CD14-positive monocyte (primary cell): ENCODE results near the gene LRRC4C. TPM values are rescaled to one million over a fixed set of nuclear protein-coding genes. Genes with fewer than 3 reads are reported as not detected.

Experiments used
- DNase-seq, 3 donors: peaks; one replicate each; pipeline ENCODE4 v3.0.0-alpha.2; 2011 to 2022
- H2AFZ ChIP-seq: 2 replicates; pipeline ENCODE4 v1.6.0; 2012; ENCODE audit warnings: mild to moderate bottlenecking, low read depth, low read length, inconsistent platforms; ENCODE audit not compliant: insufficient read depth, poor library complexity, severe bottlenecking
- H3K27ac ChIP-seq, 2 donors: 1 replicate in 1 of 2; 2 replicates in 1 of 2; pipeline ENCODE4 v1.5.1; 2012 to 2013; ENCODE audit warnings: low read length in 2 of 2, control low read depth in 1 of 2, inconsistent platforms in 1 of 2, low read depth in 1 of 2, mild to moderate bottlenecking in 1 of 2
- H3K27me3 ChIP-seq, 2 donors: one replicate each; pipeline versions ENCODE4 v1.6.0 to v1.6.1; 2011 to 2013; ENCODE audit warnings: low read length in 2 of 2; ENCODE audit not compliant: control insufficient read depth in 2 of 2, insufficient read depth in 2 of 2
- H3K36me3 ChIP-seq, 2 donors: replicated peaks in 1 of 2; 1 replicate in 1 of 2; 2 replicates in 1 of 2; pipeline versions ENCODE4 v1.5.1 to v1.6.1; 2012 to 2013; ENCODE audit warnings: low read length in 2 of 2, control low read depth in 1 of 2, inconsistent platforms in 1 of 2, mild to moderate bottlenecking in 1 of 2; ENCODE audit not compliant: insufficient read depth in 2 of 2, control insufficient read depth in 1 of 2
- H3K4me1 ChIP-seq, 2 donors: 1 replicate in 1 of 2; 2 replicates in 1 of 2; pipeline versions ENCODE4 v1.5.1 to v1.6.1; 2012 to 2013; ENCODE audit warnings: low read length in 2 of 2, control low read depth in 1 of 2, inconsistent platforms in 1 of 2, mild to moderate bottlenecking in 1 of 2, moderate library complexity in 1 of 2; ENCODE audit not compliant: insufficient read depth in 2 of 2, control insufficient read depth in 1 of 2
- H3K4me2 ChIP-seq: replicated peaks from 2 replicates; pipeline ENCODE3; 2012; ENCODE audit warnings: low read length, moderate library complexity, mild to moderate bottlenecking; ENCODE audit not compliant: poor library complexity, severe bottlenecking; ENCODE audit errors: extremely low read depth
- H3K4me3 ChIP-seq, 3 experiments: fragments of 200-600 bp in 1 of 3; sonication (generic) in 1 of 3; replicated peaks in 1 of 3; 1 replicate in 2 of 3; 2 replicates in 1 of 3; pipeline ENCODE4 v1.5.1; 2011 to 2013; ENCODE audit warnings: low read length in 3 of 3, mild to moderate bottlenecking in 3 of 3, control low read depth in 2 of 3, low read depth in 2 of 3, inconsistent platforms in 1 of 3, moderate library complexity in 1 of 3
- H3K79me2 ChIP-seq: 2 replicates; pipeline ENCODE4 v1.6.0; 2012; ENCODE audit warnings: mild to moderate bottlenecking, control low read depth, inconsistent platforms, low read length, moderate library complexity; ENCODE audit not compliant: insufficient read depth
- H3K9ac ChIP-seq: 2 replicates; pipeline ENCODE4 v1.6.0; 2017; ENCODE audit warnings: low read length, mild to moderate bottlenecking; ENCODE audit not compliant: insufficient read depth, poor library complexity, severe bottlenecking
- H3K9me3 ChIP-seq, 2 donors: replicated peaks in 1 of 2; 1 replicate in 1 of 2; 2 replicates in 1 of 2; pipeline versions ENCODE4 v1.5.1 to v1.6.1; 2012 to 2013; ENCODE audit warnings: low read length in 2 of 2, control low read depth in 1 of 2; ENCODE audit not compliant: control insufficient read depth in 1 of 2, insufficient read depth in 1 of 2
- H4K20me1 ChIP-seq: 2 replicates; pipeline ENCODE4 v1.6.0; 2012; ENCODE audit warnings: mild to moderate bottlenecking, low read length, control low read depth, moderate library complexity; ENCODE audit not compliant: insufficient read depth
- H3K27ac Mint-ChIP-seq, 7 donors: one replicate each; pipeline ENCODE4 v1.8.0; 2020; ENCODE audit warnings: mild to moderate bottlenecking in 7 of 7, mixed read lengths in 7 of 7, moderate library complexity in 6 of 7, inconsistent platforms in 2 of 7
- H3K27me3 Mint-ChIP-seq, 3 donors: one replicate each; pipeline ENCODE4 v1.8.0; 2021 to 2022; ENCODE audit warnings: low read depth in 3 of 3, mild to moderate bottlenecking in 3 of 3, mixed read lengths in 3 of 3, moderate library complexity in 3 of 3, inconsistent platforms in 1 of 3
- H3K36me3 Mint-ChIP-seq, 2 donors: one replicate each; pipeline ENCODE4 v1.8.0; 2020; ENCODE audit warnings: mixed read lengths in 2 of 2, inconsistent platforms in 1 of 2, mild to moderate bottlenecking in 1 of 2
- H3K4me1 Mint-ChIP-seq: one replicate; pipeline ENCODE4 v1.8.0; 2020; ENCODE audit warnings: mild to moderate bottlenecking, mixed read lengths
- H3K4me3 Mint-ChIP-seq, 2 donors: one replicate each; pipeline ENCODE4 v1.8.0; 2020; ENCODE audit warnings: mild to moderate bottlenecking in 2 of 2, mixed read lengths in 2 of 2, moderate library complexity in 1 of 2
- H3K9me3 Mint-ChIP-seq, 7 donors: one replicate each; pipeline ENCODE4 v1.8.0; 2020 to 2022; ENCODE audit warnings: mixed read lengths in 7 of 7, mild to moderate bottlenecking in 6 of 7, moderate library complexity in 6 of 7, inconsistent platforms in 2 of 7
- WGBS: methylation state at CpG from one replicate; pipeline ENCODE4 v1.1.5; 2013; ENCODE audit warnings: missing lambda C conversion rate; ENCODE audit not compliant: insufficient coverage; 5-methylcytosine and 5-hydroxymethylcytosine counted together
- intact Hi-C, 2 donors: fragments of 100-400 bp; cut with micrococcal nuclease; formaldehyde crosslinking; loops; one replicate each; pipeline versions ENCODE4 v1.15.0 to v1.15.1; 2023
- polyA plus RNA-seq, 3 donors: library from polyadenylated mRNA; depleted of rRNA in 1 of 3; unstranded in 2 of 3; stranded (reverse) in 1 of 3; fragments of 300-500 nt in 2 of 3; fragments of >200 nt in 1 of 3; fragmentation: Illumina TruSeq in 2 of 3; gene quantifications; 1 replicate in 2 of 3; 2 replicates in 1 of 3; pipeline ENCODE4 v1.2.3, GENCODE V29; 2012 to 2021
- TF ChIP-seq, protein P1 (sequence below): fragments of 200-600 bp; IDR thresholded peaks from one replicate; pipeline ENCODE4 v1.8.0; 2022; ENCODE audit warnings: antibody characterized with exemption, mild to moderate bottlenecking

Gene LRRC4C
- polyA plus RNA-seq, 3 donors, result not detected

DNA sequence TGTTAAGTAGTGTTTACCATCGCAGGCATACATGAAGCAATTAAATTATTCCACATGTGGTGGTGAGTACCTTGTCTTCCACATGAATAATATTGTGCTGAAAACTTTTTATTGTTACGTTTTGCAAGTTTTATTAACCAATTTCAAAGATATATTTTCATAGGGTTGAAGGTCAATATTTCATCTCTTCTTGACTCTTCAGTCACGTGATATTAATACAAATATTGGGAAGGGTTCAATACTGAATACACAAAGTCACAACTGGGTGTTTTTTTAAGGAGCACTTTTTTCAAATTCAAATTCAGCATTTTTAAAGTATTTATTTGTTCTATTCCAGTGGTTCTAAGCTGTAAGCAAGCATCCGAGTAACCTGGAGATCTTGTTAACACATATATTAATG is 348.9 kb downstream of the LRRC4C start:
- H3K27me3 ChIP-seq, result no peaks in the 10 kb centered on the region
- no peak overlapping the region for H3K27ac ChIP-seq
- H3K4me3 Mint-ChIP-seq, result no peak overlapping the region
- WGBS, result no CpG with 5 or more reads among the region's 4 CpGs
- H4K20me1 ChIP-seq, result no peaks in the 10 kb centered on the region
- H3K4me1 Mint-ChIP-seq, result no peaks in the 10 kb centered on the region
- H3K4me2 ChIP-seq, result no peak overlapping the region
- TF ChIP-seq, protein P1, sequence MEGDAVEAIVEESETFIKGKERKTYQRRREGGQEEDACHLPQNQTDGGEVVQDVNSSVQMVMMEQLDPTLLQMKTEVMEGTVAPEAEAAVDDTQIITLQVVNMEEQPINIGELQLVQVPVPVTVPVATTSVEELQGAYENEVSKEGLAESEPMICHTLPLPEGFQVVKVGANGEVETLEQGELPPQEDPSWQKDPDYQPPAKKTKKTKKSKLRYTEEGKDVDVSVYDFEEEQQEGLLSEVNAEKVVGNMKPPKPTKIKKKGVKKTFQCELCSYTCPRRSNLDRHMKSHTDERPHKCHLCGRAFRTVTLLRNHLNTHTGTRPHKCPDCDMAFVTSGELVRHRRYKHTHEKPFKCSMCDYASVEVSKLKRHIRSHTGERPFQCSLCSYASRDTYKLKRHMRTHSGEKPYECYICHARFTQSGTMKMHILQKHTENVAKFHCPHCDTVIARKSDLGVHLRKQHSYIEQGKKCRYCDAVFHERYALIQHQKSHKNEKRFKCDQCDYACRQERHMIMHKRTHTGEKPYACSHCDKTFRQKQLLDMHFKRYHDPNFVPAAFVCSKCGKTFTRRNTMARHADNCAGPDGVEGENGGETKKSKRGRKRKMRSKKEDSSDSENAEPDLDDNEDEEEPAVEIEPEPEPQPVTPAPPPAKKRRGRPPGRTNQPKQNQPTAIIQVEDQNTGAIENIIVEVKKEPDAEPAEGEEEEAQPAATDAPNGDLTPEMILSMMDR, result no peak
- no peak overlapping the region for H3K9ac ChIP-seq
- intact Hi-C loops, result no loop called here
- H3K36me3 ChIP-seq, result no peaks in the 10 kb centered on the region
- no peaks in the 10 kb centered on the region for H3K27me3 Mint-ChIP-seq
- H3K9me3 ChIP-seq, result peaks cover 0 to 2% of the 10 kb centered on the region in 2 donors
- H3K4me1 ChIP-seq, result no peaks in the 10 kb centered on the region
- peaks cover 0 to 3% (median 0%) of the 10 kb centered on the region in 7 donors for H3K9me3 Mint-ChIP-seq
- H3K79me2 ChIP-seq, result no peaks in the 10 kb centered on the region
- no peak overlapping the region for H3K27ac Mint-ChIP-seq
- no peak overlapping the region for H3K4me3 ChIP-seq
- H3K36me3 Mint-ChIP-seq, result no peaks in the 10 kb centered on the region
- H2AFZ ChIP-seq, result no peak overlapping the region
- no peak for DNase-seq

DNA sequence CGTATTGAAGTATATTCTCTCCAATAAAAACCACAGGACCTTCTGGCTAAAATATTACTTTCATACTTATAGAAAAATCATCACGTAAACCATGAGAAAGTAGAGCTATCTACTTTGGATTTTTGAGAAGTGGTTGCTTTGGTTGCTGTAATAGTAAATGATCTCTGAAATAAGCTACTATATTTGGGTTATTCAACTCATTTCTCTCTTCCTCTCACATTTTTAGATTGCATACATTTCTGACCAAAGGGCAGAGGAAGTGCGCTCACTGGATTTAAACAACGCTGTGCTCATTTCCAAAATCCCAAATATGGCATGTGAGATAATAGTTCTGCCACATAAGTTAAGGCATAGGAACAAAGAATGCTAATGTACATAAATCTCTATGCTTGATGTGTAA is 357.0 kb downstream of the LRRC4C start:
- Histone ChIP-seq H3K27me3 (no peaks in the 10 kb centered on the region), H3K79me2 (no peaks in the 10 kb centered on the region), H3K4me3 (no peak overlapping the region), H3K4me1 (no peaks in the 10 kb centered on the region), H3K27ac (no peak overlapping the region), H3K9ac (no peak overlapping the region), H3K9me3 (peaks cover 0 to 3% of the 10 kb centered on the region in 2 donors), H2AFZ (no peak overlapping the region), H3K4me2 (no peak overlapping the region), H3K36me3 (no peaks in the 10 kb centered on the region), H4K20me1 (no peaks in the 10 kb centered on the region)
- H3K9me3 Mint-ChIP-seq, result peaks cover 0 to 10% (median 3%) of the 10 kb centered on the region in 7 donors
- no peaks in the 10 kb centered on the region for H3K4me1 Mint-ChIP-seq
- no CpG with 5 or more reads among the region's 4 CpGs for WGBS
- TF ChIP-seq, protein P1, result no peak
- no peak for DNase-seq
- no peak overlapping the region for H3K27ac Mint-ChIP-seq
- intact Hi-C loops, result no loop called here
- peaks cover 0 to 2% (median 0%) of the 10 kb centered on the region in 3 donors for H3K27me3 Mint-ChIP-seq
- no peaks in the 10 kb centered on the region for H3K36me3 Mint-ChIP-seq
- H3K4me3 Mint-ChIP-seq, result no peak overlapping the region
